GM04504 (cell line): Measurements from ENCODE around the gene FBXW11.
"Not testable (repeated sequence)": the region's sequence is repeated elsewhere in the genome, so short reads cannot be mapped to it uniquely, and the experiment has no call there.

ENCODE experiments used
- DNase-seq: peaks from one replicate; pipeline ENCODE4 v3.0.0-alpha.2; 2012; ENCODE audit warnings: low read depth

Gene FBXW11

DNA sequence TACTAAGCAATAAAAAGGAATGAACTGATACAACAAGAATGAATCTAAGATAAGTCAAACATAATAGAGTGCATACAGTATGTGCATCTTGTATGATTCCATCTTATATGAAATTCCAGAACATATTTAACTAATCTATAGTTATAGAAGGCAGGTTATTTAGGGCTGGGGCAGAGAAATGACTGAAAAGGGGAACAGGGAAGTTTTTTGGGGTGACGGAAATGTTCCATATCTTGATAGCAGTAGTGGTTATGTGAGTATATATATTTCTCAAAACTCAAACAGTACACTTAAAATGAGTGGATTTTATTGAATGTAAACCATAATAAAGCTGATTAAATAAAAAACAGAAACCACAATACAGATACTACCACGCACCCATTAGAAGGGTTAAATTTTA is 24.6 kb downstream of the FBXW11 start:
- no peak for DNase-seq

DNA sequence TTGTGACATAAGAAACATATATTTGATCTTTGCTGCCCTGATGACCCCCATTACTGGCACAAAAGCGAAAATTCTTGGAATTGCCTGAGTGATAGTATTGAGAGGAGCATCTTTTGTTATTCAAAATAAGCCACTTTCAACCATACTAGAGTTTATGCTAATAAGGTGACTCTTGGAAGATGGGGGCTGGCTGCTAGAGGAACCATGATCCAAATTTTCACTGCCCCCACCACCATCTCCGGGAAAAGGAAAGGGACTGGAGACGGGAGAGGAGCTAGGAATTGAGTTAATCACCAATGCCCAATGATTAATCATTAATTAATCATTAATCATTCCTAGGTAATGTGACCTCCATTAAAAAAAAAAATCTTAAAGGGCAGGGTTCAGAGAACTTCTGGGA is 25.6 kb downstream of the FBXW11 start:
- DNase-seq, result no peak

DNA sequence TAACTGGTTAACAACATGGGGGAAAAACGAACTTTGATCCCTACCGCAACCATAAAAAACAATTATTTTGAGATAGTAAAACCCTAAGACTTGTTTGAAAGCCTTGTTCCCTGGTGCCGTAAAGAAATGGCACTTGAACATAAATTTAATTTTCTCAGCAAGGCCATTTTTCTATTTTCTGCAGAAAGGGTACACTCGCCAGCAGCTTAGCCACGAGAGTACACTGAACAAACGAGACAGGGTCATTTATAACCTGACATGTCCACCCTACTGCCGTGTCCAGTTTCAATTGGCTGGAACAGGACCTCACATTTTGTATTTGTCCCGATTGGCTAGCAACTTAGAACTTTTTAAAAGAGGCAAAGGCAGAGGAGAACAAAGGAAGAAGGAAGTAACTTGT is 26.8 kb downstream of the FBXW11 start:
- DNase-seq, result no peak

DNA sequence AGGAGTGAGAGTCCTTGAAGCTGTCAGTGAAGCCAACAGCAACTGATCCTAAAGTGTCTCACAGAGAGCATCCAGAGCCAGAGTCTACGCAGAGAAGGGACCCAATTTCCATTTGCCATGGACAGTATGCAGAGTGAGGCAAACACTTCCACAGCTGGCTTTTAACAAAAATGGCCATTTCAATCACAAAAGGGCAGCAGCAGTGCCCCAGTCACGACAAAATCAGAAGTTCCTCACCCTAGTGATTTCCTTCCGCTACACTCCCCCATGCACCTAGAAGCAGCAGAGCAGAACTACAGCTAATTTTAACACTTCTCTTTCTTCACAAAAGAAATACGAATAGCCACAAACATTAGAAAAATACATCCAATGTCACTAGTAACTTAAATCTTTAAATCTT is 27.9 kb downstream of the FBXW11 start:
- no peak for DNase-seq

DNA sequence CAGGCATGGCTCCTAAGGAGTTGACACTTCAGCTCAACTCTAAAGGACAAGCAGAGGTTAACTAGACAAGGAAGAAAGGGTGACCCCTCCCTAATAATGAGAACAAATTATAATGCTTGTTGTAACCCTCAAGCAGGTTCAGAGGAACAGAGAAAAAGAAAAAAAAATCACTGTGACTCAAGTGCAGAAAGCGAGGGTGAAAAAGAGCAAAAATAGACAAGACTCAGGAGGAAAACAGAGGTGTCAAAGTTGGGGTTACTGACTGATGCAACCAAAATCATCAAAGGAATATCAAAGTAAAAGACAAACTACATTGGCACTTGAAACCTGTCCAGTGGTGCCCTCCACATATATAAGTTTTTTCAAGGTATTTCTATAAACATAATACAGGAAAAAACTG is 28.4 kb downstream of the FBXW11 start:
- no peak for DNase-seq

DNA sequence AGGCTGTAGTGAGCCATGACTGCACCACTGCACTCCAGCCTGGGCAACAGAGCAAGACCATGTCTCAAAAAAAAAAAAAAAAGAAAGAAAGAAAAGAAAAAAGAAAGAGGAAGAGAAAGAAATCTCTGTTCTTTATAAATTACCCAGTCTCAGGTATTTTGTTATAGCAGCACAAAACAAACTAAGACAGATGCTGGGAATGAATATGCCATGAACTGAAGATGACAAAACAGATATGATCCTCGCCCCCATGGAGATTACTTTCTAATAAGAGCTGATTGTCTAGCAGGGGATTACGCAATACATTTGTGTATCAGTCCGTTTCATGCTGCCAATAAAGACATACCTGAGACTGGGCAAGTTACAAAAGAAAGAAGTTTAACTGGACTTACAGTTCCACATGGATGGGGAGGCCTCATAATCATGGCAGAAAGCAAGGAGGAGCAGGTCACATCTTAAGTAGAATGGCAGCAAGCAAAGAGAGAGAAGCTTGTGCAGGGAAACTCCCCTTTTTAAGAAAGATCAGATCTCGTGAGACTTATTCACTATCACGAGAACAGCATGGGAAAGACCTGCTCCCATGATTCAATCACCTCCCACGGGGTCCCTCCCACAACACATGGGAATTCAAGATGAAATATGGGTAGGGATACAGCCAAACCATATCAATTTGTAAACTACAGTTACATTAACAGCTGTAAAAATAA is 29.0 kb downstream of the FBXW11 start:
- DNase-seq, result not testable (repeated sequence)

DNA sequence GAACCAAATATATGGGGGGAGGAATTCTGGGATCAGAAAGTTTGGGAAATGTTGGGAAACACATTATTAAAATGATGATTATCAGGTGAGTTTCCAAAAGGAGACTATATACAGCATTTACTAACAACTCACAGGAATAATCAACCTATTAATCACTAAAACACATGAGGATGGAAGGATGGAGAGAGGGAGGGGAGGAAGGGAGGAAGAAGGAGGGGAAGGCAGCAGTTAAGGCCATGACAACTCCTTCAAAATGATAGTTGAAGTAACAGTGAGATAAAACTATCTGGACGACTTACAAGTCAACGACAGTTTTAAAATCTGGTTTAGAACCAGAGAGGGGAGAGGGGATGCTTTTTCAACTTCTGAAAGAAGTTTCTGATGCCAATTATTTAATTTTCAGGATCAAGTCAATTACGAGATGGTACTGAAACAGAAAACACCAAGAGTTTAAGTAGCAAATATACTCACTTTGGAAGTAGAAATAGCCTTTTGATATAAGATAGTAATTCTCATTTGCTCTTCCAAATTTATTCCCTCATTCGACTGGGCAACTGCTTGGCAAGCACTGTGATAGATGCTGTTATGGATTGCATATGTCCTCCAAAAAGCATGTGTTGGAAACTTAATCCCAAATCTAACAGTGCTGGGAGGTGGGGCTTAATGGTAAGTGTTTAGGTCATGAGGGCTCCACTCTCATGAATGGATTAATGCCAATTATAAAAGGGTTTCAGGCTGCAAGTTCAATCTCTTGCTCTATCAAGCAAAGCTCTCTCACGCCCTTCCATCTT is 30.4 kb downstream of the FBXW11 start:
- no peak for DNase-seq

DNA sequence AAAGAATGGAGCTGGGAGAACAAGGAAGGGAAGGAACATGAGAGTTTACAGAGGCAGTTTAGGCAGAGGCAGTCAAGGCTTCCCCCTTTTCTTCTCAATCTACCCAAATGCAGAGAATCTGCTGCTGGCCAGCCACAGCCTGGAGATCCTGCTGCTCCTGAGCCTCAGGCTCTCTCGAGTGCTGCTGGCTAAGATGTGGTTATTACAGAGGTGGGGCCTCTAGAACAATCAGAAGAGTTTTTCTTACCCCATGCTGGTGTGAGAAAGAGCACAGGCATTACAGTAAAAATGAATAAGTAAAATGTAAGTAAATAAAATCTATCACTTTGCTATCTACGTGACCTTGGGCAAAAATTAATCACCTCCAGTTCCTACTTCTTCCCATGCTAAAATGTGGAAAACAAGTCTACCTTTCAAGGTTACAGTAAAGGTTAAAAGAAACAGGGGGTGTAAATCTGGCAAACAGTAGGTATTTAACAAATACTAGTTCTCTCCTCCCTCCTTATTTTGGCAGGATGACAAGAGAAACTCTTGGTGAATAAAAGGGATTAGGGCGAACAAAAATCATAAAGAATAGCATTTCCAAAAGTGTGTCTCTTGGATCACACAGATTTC is 31.1 kb downstream of the FBXW11 start:
- DNase-seq, result no peak

DNA sequence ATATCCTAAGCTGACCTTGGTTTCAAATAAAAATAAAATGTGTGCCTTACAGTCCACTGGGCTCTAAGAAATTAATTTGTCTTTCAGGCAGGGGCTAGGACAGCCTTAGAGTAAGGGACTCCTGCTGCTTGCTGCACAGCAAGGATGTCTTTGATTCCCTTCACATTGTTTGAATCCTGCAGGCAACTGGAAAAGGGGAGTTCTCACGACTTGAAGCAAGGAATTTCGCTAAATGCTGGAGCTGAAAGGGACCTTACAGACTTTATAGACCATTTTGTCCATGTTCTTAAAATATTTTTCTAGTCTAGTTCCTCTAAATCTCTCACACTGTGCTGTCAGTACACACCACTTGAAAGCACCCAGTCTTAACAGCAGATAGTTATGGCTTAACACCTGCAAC is 35.6 kb downstream of the FBXW11 start:
- no peak for DNase-seq

DNA sequence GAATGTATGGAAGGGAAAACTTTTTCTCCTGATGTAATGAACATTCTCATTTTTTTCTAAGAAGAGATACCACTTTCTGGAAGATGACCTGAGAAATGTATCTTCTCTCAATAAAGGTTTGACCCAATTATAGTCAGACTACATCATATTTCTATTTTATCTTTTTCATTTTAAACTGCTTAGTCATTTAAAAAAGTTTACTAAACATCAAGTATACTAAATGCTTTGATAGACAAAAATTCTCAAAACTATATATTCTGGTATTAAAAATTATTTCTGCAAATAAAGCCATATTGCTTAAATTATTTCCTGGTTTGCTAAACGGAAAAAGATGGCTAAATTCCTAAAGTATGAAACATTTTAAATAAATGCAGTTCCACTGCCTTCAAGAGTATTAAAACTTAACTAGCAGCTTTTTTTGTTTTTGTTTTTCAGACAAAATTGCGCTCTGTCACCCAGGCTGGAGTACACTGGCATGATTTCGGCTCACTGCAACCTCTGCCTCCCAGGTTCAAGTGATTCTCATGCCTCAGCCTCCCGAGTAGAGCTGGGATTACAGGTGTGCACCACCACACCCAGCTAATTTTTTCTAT is 37.1 kb downstream of the FBXW11 start:
- DNase-seq, result no peak

DNA sequence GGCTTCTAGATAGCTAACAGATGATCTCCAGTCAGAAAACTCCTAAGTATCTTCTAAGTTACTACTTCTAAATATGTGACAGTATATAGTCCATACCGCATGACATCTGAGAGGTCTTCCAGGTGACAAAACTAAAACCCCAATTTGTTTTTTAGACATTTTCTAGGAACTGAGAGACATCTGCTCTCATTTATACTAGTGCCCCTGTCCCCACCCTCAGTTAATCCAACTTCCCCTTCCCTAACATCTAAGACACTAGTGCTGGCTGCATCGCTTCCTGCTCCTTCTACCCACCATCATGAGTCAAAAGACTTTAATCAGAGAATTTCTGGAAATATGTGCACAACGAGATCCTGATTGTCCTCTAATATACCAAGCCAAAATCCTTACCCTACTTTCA is 37.9 kb downstream of the FBXW11 start:
- no peak for DNase-seq

DNA sequence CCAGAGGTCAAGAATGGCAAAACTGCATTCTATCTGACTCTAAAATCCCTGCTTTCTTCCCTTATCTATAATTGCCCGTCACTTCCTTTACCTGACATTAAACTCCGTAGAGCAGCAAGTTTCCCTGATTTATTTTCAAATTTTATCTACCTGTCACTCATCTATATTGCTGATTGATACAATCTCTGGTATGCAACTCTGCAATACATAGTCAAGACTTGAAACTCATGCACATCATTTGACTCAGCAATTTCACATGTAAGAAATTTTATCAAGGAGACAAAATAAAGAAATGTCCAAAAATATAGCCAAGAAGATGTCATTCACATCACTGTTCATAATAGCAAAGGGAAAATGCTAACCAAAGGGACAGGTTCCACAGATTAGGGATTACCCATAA is 39.5 kb downstream of the FBXW11 start:
- no peak for DNase-seq

DNA sequence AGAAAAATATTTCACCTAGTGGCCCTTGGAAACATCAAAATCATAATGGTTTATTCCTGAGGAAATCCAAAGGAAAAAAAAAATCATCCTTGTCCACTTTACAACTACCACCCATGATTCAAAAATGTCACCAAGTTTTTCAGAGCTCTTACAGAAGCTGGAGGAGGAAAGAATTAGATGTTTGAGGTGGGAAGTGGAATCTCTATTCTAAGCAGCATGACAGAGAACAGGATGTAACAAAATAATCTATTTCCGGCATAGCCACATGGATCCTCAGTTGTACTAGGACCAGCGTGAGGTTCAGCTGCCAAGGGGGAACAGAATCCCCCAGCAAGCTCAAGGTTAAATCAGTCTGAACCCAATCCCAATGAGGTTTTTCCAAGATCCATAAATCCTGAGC is 40.2 kb downstream of the FBXW11 start:
- DNase-seq, result no peak

DNA sequence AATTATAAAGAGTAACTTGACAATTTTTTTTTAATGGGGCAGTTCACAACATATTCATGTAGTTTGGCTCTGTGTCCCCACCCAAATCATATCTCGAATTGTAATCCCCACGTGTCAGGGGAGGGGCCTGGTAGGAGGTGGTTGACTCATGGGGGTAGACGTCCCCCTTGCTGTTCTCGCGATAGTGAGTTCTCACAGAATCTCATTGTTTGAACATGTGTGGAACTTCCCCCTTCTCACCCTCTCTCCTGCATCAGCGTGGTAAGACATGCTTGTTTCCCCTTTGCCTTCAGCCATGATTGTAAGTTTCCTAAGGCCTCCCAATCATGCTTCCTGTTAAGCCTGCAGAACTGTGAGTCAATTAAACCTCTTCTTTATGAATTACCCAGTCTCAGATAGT is 40.7 kb downstream of the FBXW11 start:
- DNase-seq, result no peak

DNA sequence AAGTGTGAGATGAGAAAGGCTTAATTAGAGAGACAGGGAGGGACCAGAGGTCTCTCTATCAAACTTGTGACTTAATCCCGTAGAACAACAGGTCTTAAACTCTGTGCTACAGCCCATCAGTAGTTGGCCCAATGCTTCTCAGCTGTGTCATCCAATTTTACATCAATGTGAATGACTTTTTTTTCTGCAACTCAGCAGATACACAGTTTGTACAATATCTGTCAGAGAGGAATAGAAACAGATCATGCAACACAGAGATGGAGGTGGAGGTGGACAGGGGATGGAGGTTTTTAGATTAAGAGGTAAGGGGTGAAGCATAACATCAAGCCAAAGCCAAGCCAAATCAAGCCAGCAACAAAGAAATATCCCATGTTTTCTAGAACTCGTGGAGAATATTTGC is 43.0 kb downstream of the FBXW11 start:
- no peak for DNase-seq

DNA sequence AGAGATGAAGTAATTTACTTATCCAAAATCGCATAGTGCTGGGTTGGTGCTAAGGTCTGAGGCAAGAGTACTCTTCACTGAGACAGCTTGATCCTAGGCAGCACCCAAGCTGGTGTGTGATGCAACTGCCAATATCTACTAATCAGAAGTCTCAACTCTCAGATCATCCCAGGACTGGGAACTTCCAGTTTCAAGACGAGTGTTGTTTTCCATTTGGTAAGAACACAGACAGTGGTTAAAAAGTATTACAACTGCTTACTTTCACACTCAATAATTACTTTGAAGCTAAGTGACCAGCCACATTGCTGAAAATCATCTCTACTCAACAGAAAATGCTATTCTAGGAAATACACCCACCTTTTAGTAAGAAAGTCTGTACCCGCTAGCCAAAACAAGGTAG is 45.3 kb downstream of the FBXW11 start:
- DNase-seq, result no peak

DNA sequence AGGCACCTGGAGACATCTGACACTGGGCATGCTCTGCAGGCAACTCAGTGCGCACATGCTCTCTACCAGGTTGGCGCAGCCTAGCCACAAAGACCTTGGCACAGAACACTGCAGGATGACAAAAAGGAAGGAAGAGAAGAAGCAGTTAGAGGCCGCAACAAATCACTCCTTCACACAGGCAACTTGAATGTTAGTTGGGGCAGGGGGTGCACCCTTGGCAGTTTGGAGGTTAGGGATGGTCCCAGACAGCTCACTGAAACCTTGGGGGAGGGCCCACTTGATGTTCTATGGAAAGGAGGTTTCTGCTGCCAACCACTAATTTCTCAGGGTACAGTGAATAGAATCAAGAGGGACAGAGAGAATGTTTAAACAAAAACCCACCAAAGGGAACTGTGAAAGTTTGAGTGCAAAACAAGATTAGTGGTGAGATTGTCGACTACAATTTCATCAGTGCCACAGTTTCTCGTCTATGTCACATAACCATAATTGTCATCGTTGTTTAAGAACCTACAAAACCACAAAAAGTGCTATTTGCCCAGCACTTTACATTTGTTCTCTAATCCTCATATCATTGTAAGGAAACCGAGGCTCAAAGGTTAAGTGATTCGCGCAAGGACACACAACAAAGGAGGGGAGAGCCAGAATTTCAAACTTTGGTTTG is 48.7 kb downstream of the FBXW11 start:
- DNase-seq, result no peak

DNA sequence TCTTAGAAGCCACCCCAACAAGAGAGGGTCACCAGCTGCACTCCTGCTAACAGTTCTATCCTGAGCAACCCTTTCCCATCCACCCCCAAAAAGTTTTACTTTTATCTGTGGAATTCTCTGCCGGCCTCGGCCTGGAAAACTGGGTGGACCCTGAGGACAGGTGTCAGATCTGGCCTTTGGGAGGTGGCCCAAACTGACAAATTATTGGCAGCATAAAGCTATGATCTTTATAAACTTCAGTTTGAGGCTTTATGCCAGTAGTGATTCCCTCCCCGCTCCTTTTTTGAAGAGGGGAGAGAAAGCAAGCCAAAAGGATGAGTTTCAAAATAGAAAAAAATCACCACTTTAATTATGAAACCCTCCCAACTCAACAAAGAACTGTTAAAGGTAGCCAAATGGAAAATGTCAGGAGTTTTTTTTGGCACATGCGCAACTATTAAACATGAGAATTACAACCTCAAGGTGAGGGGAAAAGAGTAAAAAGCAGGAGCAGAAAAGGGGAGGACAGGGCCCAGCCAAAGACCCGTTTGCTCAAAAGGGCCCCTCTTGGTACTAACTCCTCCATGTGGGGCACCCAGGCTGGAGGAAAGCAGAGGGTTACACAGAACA is 49.4 kb downstream of the FBXW11 start:
- no peak for DNase-seq

DNA sequence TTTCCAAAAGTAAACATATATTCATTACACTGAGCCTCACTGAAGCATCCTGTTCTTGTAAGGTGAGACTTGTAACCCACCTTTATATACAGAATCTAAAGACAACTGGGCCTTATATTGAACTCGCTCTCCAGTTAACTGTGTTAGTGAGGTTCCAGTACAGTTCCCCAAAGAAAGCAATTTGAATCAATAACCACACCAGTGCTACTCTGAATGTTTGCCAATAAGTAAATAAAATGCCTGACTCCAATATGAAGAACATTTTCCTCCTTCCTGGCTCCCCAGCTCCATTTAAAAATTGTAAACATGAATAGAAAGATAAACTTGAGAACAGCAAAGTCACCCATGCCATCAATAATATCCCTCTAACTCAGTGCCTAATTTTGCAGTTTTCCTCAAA is 50.1 kb downstream of the FBXW11 start:
- no peak for DNase-seq

DNA sequence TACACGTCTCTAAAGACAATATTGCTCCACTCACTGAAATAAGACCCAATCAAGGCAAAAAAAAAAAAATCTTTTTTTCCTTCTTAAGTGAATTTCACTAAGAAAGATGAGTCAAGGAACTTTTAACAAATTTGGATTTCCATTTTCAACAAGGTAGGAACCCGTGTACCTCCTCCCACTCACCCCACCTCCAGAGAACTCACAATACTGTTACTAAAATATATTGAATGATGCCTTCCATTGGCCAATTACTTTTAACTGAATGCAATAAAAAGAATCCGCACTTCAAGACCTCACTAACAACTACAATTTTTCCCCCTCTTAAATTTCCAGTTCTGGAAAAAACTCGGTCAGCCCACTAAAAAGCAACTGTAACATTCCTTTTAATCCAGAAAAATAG is 50.7 kb downstream of the FBXW11 start:
- DNase-seq, result no peak

DNA sequence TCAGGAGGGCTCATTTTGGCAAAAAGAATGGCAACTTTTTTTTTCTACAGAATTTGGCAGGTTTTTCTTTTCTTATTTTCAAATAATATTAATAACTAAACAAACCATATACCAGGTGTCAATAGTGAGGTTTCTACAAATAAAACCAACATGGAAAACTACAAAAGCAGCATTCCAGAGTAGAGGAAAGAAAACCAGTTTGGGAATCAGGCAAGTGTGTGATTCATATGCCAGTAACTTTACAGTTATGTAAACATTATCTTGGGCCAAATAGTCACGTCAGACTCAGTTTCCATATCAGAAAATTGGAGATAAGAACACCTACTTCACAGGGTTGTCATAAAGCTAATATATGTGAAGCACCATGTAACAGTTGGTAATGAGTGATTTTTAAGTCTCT is 51.7 kb downstream of the FBXW11 start:
- DNase-seq, result no peak
